Muscle of back (tissue), 11 donors: Measurements from ENCODE around the gene NCCRP1. TPM values are rescaled to one million over a fixed set of nuclear protein-coding genes. Genes with fewer than 3 reads are reported as not detected.
"Not testable (repeated sequence)": the region's sequence is repeated elsewhere in the genome, so short reads cannot be mapped to it uniquely, and the experiment has no call there.

Experiments
- DNase-seq, 3 donors: peaks; one replicate each; pipeline versions ENCODE4 v3.0.0 to v3.0.0-alpha.2; 2013
- polyA plus RNA-seq, 10 donors: library from polyadenylated mRNA; unstranded; fragments of 120-200 nt; gene quantifications; one replicate each; pipeline ENCODE4 v1.2.1, GENCODE V29; 2013; ENCODE audit not compliant: insufficient read length in 10 of 10

NCCRP1 gene
- polyA plus RNA-seq, 10 donors: 0.08 to 2.1 (median 0.13) TPM; not detected in 5

- not testable (repeated sequence) for DNase-seq
Observed at GRCh38 chr19:39245166-39245565, 48.4 kb downstream of the NCCRP1 start.

- peak in 2 of 3 donors; percentile 27 to 31 for DNase-seq
Observed at GRCh38 chr19:39246951-39247669, 50.3 kb downstream of the NCCRP1 start.

- peak in 1 of 3 donors; percentile 50 for DNase-seq
Observed at GRCh38 chr19:39247701-39248664, 51.2 kb downstream of the NCCRP1 start.

- DNase-seq: no peak
Observed at GRCh38 chr19:39248806-39249205, 52.0 kb downstream of the NCCRP1 start, which contains the start of gene IFNL4. Gene IFNL4, minus strand, starts transcription at chr19:39248856.

- DNase-seq: no peak
Observed at GRCh38 chr19:39251081-39251480, 54.3 kb downstream of the NCCRP1 start.

Other genes with a start within 250 kb of the NCCRP1 start
- 10 to 100 TPM; 20.9 to 32.8 (median 24.7) TPM for gene FBXO17, start 221.2 kb upstream of the NCCRP1 start, polyA plus RNA-seq
- gene FBXO27, start 164.4 kb upstream of the NCCRP1 start, polyA plus RNA-seq: 1 to 10 TPM; 1.3 to 4.7 (median 2.3) TPM
- gene ACP7, start 112.6 kb upstream of the NCCRP1 start, polyA plus RNA-seq: under 1 TPM in 8 of 10 donors, not detected in 2; 0.08 to 0.23 (median 0.13) TPM
- 10 to 100 TPM; 13.0 to 22.3 (median 16.8) TPM for gene PAK4, start 71.2 kb upstream of the NCCRP1 start, polyA plus RNA-seq
- not detected for gene SYCN, start 7.3 kb downstream of the NCCRP1 start, polyA plus RNA-seq
- not detected for gene IFNL3, start 48.0 kb downstream of the NCCRP1 start, polyA plus RNA-seq
- gene IFNL4, start 51.9 kb downstream of the NCCRP1 start, polyA plus RNA-seq: under 1 TPM in 4 of 10 donors, not detected in 6; 0.10 to 0.23 (median 0.17) TPM
- gene IFNL2, start 71.4 kb downstream of the NCCRP1 start, polyA plus RNA-seq: not detected
- gene IFNL1, start 99.4 kb downstream of the NCCRP1 start, polyA plus RNA-seq: not detected
- gene LRFN1, start 123.9 kb downstream of the NCCRP1 start, polyA plus RNA-seq: 1 to 10 TPM in 3 of 10 donors, under 1 TPM in 7; 0.59 to 1.9 (median 0.87) TPM
- 10 to 100 TPM; 11.5 to 28.5 (median 19.5) TPM for gene GMFG, start 139.1 kb downstream of the NCCRP1 start, polyA plus RNA-seq
- gene SAMD4B, start 145.5 kb downstream of the NCCRP1 start, polyA plus RNA-seq: 10 to 100 TPM; 62.5 to 92.8 (median 68.9) TPM
- gene PAF1, start 194.1 kb downstream of the NCCRP1 start, polyA plus RNA-seq: 10 to 100 TPM; 33.8 to 43.8 (median 38.7) TPM
- gene MED29, start 194.4 kb downstream of the NCCRP1 start, polyA plus RNA-seq: 10 to 100 TPM; 18.9 to 27.5 (median 24.9) TPM
- 100 to 1,000 TPM in 2 of 10 donors, 10 to 100 TPM in 8; 25.2 to 399 (median 70.0) TPM for gene ZFP36, start 209.9 kb downstream of the NCCRP1 start, polyA plus RNA-seq
- 10 to 100 TPM; 34.2 to 70.9 (median 50.2) TPM for gene PLEKHG2, start 215.7 kb downstream of the NCCRP1 start, polyA plus RNA-seq
- gene RPS16, start 239.0 kb downstream of the NCCRP1 start, polyA plus RNA-seq: 1,000 to 10,000 TPM; 1,738 to 2,174 (median 1,918) TPM
- gene SUPT5H, start 248.6 kb downstream of the NCCRP1 start, polyA plus RNA-seq: 10 to 100 TPM; 70.0 to 97.2 (median 78.8) TPM